Measurements from ENCODE around the gene CDCA4. TPM values are rescaled to one million over a fixed set of nuclear protein-coding genes. Genes with fewer than 3 reads are reported as not detected.

CDCA4 gene
- total and polyA plus RNA-seq, 2 experiments from 2014 or later = 13.6 to 17.1 TPM

DNA sequence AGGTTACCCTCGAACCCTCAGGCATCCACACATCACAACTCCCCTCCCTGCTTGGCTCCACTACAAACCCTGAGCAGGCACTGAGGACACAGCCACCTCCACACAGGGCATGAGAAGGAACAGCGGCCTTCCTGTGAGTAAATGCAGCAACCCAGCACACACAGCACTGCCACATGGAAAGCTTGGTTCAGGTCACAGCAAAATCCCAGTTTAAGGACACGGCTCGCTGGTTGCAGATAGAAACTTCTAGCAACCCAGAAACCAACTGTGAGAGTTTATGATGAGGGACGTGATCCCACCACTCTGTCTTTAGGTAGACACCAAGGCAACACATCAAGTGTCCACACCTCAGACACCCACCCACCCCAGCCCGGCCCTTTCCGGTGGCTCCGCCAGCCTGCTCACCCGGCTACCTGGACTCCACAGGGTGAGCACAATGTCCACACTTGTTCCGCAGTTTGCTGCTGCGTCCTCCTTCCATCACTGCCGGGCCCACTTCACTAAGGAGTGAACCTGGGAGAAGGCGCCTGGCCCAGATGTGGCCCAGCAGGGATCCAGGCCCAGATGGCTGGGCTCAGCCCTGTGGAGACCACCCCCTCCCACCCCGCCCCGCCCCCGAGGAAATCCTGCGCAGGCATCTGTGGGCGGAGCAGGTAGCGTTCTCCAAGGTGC lies 13.2 kb downstream of the CDCA4 start:
- DNase-seq (ENCODE audit: low spot score) = no peak
- Histone ChIP-seq H3K4me2 (no peak overlapping the region), H3K9me2 (replicated peaks; ENCODE audit: insufficient read depth) (no peaks in the 10 kb centered on the region), H3K27ac (no peak overlapping the region), H2AFZ (no peak overlapping the region), H3K4me1 (ENCODE audit: insufficient read depth) (no peaks in the 10 kb centered on the region), H3K4me3 (no peak overlapping the region), H3K36me3 (replicated peaks; ENCODE audit: insufficient read depth, low read depth) (no peaks in the 10 kb centered on the region), H3K9me3 (ENCODE audit: low read depth) (no peaks in the 10 kb centered on the region), H3K79me2 (peaks cover 37% of the 10 kb centered on the region), H4K20me1 (ENCODE audit: insufficient read depth, poor library complexity, severe bottlenecking) (no peaks in the 10 kb centered on the region), H3K27me3 (no peaks in the 10 kb centered on the region)
- WGBS (ENCODE audit: low lambda C conversion rate, missing lambda C conversion rate) = 98% methylated on average over 13 of the region's 19 CpGs
- TF ChIP-seq EZH2 (IDR thresholded peaks at IDR 0.05; ENCODE audit: borderline replicate concordance) = no peak
- no peak for TF ChIP-seq EZH2phosphoT487 (IDR thresholded peaks at IDR 0.05; ENCODE audit: low read depth, severe bottlenecking, unreplicated experiment)
- TF ChIP-seq, protein P1, sequence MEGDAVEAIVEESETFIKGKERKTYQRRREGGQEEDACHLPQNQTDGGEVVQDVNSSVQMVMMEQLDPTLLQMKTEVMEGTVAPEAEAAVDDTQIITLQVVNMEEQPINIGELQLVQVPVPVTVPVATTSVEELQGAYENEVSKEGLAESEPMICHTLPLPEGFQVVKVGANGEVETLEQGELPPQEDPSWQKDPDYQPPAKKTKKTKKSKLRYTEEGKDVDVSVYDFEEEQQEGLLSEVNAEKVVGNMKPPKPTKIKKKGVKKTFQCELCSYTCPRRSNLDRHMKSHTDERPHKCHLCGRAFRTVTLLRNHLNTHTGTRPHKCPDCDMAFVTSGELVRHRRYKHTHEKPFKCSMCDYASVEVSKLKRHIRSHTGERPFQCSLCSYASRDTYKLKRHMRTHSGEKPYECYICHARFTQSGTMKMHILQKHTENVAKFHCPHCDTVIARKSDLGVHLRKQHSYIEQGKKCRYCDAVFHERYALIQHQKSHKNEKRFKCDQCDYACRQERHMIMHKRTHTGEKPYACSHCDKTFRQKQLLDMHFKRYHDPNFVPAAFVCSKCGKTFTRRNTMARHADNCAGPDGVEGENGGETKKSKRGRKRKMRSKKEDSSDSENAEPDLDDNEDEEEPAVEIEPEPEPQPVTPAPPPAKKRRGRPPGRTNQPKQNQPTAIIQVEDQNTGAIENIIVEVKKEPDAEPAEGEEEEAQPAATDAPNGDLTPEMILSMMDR (IDR thresholded peaks at IDR 0.05; ENCODE audit: poor library complexity) = no peak

DNA sequence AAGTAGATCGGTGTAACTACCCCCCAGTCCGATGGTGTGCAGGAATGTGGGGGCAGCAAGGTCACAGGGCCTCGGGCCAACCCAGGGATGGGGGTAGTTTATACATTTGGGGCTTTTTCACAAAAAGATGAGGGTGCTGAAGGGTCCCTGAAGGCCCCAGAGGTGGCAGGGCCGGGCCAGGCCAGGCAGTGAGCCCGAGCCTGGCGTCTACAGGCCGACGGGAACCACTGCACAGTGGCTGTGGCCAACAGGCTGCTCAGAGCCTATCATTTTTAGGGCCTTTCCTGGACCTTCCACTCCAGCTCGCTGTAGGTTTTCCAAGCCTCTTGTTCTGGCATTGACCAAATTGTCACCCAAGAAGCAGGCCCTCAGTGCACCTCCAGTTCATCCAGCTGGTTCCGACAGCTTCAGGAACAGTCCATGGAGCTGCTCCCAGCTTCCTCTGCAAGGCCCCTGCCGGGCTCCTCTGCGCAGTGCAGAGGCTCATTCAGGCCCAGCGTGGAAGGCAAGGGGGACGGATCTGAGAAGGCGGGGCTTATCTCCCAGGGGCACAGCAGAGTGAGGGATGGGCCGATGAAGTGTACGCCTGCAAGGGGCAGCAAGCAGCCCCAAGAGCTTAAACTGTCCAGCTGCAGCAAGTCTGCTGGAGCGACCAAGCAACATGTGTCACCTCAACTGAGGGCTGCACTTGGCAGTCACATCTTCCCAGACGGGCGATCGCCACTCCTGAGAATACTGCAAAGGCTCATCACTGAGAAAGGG lies 13.9 kb downstream of the CDCA4 start:
- no peak overlapping the region for H2AFZ ChIP-seq
- no peaks in the 10 kb centered on the region for H3K9me2 ChIP-seq (replicated peaks; ENCODE audit: insufficient read depth)
- H3K9me3 ChIP-seq (ENCODE audit: low read depth) = no peaks in the 10 kb centered on the region
- TF ChIP-seq EZH2 (IDR thresholded peaks at IDR 0.05; ENCODE audit: borderline replicate concordance) (no peak), EZH2phosphoT487 (IDR thresholded peaks at IDR 0.05; ENCODE audit: low read depth, severe bottlenecking, unreplicated experiment) (no peak)
- TF ChIP-seq, protein P1 (IDR thresholded peaks at IDR 0.05; ENCODE audit: poor library complexity) = no peak
- H4K20me1 ChIP-seq (ENCODE audit: insufficient read depth, poor library complexity, severe bottlenecking) = no peaks in the 10 kb centered on the region
- H3K4me3 ChIP-seq = no peak overlapping the region
- peaks cover 29% of the 10 kb centered on the region for H3K79me2 ChIP-seq
- H3K4me1 ChIP-seq (ENCODE audit: insufficient read depth) = no peaks in the 10 kb centered on the region
- H3K36me3 ChIP-seq (replicated peaks; ENCODE audit: insufficient read depth, low read depth) = no peaks in the 10 kb centered on the region
- H3K27ac ChIP-seq = no peak overlapping the region
- 93% methylated on average over 21 of the region's 21 CpGs for WGBS (ENCODE audit: low lambda C conversion rate, missing lambda C conversion rate)
- DNase-seq (ENCODE audit: low spot score) = no peak
- H3K4me2 ChIP-seq = no peak overlapping the region
- H3K27me3 ChIP-seq = no peaks in the 10 kb centered on the region

DNA sequence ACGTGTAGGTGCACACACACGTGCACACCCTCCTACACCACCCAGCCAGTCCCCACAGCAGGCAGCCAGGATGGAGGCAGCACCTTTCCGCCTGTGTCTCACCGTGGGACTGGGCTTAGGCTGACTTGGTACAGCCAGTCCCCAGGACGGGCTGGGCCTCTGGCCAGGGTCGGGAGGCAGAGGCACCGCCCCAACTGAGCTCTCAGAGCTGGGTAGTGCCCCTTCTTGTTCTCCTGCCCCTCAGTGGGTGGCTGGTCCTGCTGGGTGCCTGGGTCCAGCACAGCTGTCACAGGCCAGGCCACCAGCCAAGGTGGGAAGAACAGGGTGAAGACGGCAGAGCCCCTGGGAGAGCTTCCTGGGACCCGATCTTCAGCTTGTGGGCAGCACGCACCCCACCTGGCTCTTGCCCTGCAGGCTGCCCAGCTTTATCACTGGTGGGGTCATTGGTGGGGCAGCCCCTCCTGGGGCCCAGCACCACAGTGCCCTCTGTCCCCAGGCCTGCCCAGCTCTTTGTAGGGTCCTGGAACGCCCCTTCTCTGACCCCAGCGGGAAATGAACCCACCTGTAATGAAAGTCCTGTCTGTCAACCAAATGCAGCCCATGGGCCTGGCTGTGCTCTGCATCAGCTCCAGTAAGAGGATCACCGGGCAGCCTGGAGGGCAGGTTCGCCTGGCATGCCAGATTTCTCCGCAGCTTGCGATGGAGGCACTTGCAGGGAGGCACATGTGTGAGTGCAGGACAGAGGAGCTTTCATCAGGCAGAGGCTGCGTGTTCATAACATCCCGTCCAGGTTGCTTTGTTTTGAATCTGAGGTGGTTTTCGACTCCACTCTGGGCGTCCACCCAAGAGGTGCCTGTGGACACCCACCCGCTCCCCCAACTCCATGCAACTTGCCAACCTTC lies 14.7 kb downstream of the CDCA4 start:
- Histone ChIP-seq H2AFZ (no peak overlapping the region), H3K79me2 (peaks cover 21% of the 10 kb centered on the region), H3K4me3 (no peak overlapping the region), H3K27me3 (no peaks in the 10 kb centered on the region), H4K20me1 (ENCODE audit: insufficient read depth, poor library complexity, severe bottlenecking) (no peaks in the 10 kb centered on the region), H3K9me2 (replicated peaks; ENCODE audit: insufficient read depth) (no peaks in the 10 kb centered on the region), H3K4me1 (ENCODE audit: insufficient read depth) (no peaks in the 10 kb centered on the region), H3K36me3 (replicated peaks; ENCODE audit: insufficient read depth, low read depth) (no peaks in the 10 kb centered on the region), H3K4me2 (no peak overlapping the region), H3K9me3 (ENCODE audit: low read depth) (no peaks in the 10 kb centered on the region), H3K27ac (no peak overlapping the region)
- DNase-seq (ENCODE audit: low spot score) = no peak
- TF ChIP-seq EZH2 (IDR thresholded peaks at IDR 0.05; ENCODE audit: borderline replicate concordance) (no peak), EZH2phosphoT487 (IDR thresholded peaks at IDR 0.05; ENCODE audit: low read depth, severe bottlenecking, unreplicated experiment) (no peak)
- TF ChIP-seq, protein P1 (IDR thresholded peaks at IDR 0.05; ENCODE audit: poor library complexity) = no peak
- WGBS (ENCODE audit: low lambda C conversion rate, missing lambda C conversion rate) = 94% methylated on average over 21 of the region's 21 CpGs

Measured in hepatocyte (in vitro differentiated cells).